EL (cell line): ENCODE data around the gene GPER1.

Experiments
- DNase-seq: peaks from one replicate; pipeline ENCODE4 v3.0.0-alpha.2; 2016

GPER1 gene

DNA sequence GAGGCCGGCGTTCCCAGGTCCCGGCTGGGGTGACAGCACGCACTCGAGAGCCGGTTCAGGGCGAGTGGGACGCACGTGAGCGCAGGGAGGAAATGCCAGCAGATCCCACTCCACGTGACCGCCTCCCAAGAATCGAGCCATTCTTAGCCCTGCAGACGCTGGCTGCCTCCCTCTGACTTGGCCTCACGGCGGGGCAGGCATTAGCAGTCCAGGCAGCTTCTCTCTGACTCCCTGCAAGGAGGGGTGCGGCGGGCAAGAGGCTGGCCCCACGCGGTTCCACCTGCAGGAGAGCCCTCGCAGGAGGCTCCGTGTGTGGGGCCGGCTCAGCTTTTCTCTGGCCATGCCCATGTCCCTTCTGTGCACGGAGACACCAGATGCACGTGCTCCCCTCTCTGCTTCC, 33.5 kb upstream of the GPER1 start:
- no peak for DNase-seq

DNA sequence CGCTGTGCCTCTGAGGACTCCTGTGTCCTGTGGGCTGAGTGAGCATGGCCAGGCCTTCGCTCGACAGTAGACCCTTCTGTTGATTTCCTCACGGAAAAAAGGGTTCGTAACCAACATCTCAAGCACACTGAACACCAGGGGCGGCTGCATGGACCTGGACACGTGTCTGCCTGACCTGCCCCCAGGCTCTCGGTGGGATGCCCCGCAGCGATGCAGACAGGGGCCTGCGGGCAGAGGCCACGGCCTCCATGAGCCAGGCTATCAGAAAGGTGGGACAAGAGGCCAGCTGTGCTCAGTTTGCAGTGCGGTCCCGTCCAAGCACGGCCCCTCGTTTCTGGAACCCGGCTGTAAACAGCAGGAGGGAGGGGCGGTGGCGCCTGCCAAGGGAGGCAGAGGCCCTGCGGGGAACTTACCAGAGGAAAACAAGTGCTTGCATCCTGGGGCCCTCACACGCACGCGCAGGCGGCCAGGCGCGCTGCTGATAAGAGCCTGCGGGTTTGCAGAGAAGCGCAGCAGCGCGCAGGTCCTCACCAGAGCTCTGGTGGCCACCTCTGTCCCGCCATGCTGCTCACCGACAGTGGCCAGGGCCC, 33.0 kb upstream of the GPER1 start:
- DNase-seq: no peak

DNA sequence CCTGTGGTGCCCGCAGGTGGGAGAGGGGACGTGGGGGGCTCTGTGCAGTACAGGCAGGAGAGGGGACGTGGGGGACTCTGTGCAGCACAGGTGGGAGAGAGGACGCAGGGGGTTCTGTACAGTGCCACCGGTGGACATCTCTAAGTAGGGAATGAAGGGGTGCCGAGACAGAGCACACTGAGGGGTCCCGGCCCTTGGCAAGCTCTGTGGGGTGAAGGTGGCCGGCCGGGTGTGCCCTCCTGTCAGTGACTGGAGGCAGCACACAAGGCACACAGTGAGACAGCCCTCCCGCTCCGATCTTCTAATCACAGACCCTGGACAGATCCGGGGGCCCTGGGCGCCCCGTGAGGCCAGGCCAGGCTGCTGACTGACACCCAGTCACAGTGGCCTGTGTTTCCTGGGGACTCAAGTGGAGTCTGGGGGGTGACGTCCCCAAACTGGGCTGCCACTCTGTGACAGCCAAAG, 32.4 kb upstream of the GPER1 start:
- no peak for DNase-seq

DNA sequence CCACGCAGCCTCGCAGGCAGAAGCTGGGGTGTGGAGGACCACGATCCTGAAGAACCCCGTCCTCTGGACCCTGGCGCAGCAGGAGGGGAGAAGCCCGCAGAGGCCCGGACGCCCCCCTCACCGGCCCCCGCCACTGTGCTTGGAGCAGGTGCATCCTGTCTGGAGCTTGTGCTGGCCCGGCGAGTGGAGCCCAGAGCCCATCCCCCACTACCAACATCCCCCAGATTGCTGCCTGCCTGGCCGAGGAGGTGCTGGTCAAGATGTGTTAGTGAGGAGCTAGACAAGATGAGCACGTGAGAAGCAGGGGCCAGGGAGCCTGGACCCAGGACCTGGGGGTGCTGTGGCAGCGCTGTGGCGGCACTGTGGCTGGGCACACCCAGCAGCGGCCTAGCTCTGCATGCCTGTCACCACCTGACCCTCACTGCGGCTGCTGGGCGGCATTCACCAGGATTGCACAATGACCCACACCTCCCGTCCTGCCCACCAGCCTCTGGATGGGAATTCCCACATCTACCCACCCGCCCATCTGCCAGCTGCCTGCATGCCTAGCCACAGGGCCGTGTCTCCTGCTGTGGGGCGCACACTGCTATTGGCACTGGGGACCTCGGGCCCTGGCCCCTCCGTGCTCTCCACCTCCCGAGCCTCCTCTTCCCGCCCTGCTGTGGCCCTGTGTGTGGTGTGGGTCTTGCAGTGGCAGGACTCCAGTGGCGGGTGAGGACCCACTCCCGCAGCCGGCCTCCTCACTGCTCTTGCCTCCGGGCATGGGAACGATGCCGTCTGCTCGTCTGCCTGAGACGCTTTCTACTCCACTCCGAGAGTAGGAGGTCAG, 31.7 kb upstream of the GPER1 start:
- no peak for DNase-seq

DNA sequence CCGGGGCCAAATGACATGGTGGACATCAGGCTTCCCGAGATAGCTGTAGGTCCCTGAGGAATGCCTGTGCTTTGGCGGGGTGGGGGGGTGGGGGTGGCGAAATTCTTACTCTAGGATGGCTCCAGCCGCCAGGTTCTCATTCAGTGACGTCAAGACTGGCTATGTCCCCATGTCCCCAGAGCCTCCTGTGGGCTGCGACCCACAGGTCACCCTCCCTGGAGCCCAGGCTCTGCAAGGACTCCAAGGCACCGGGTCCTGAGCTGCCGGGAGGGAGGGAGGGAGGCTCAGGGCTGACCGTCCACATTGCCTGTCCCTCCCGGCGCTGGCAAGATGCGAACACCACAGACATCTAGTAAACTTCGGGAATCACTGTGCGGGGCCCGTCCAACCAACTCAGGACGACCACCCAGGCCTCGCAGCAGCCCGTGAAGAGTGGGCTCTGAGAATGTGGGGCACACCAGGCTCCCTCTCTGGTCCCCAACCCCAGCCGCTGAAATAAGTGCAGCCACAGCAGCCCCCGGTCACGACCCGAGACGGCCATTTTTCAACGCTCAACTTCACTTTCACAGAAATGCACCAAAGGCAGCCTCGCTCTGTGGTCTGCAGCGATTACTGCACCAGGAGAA, 31.0 kb upstream of the GPER1 start:
- no peak for DNase-seq

DNA sequence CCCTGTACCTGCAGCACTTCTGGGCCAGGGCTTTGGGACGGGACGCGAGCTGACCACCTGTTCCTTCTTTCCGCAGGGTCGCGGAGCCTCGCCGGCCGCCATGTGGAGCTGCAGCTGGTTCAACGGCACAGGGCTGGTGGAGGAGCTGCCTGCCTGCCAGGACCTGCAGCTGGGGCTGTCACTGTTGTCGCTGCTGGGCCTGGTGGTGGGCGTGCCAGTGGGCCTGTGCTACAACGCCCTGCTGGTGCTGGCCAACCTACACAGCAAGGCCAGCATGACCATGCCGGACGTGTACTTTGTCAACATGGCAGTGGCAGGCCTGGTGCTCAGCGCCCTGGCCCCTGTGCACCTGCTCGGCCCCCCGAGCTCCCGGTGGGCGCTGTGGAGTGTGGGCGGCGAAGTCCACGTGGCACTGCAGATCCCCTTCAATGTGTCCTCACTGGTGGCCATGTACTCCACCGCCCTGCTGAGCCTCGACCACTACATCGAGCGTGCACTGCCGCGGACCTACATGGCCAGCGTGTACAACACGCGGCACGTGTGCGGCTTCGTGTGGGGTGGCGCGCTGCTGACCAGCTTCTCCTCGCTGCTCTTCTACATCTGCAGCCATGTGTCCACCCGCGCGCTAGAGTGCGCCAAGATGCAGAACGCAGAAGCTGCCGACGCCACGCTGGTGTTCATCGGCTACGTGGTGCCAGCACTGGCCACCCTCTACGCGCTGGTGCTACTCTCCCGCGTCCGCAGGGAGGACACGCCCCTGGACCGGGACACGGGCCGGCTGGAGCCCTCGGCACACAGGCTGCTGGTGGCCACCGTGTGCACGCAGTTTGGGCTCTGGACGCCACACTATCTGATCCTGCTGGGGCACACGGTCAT, 30.3 kb upstream of the GPER1 start:
- DNase-seq: no peak

DNA sequence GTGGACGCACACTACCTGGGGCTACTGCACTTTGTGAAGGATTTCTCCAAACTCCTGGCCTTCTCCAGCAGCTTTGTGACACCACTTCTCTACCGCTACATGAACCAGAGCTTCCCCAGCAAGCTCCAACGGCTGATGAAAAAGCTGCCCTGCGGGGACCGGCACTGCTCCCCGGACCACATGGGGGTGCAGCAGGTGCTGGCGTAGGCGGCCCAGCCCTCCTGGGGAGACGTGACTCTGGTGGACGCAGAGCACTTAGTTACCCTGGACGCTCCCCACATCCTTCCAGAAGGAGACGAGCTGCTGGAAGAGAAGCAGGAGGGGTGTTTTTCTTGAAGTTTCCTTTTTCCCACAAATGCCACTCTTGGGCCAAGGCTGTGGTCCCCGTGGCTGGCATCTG, 29.6 kb upstream of the GPER1 start:
- DNase-seq: no peak

DNA sequence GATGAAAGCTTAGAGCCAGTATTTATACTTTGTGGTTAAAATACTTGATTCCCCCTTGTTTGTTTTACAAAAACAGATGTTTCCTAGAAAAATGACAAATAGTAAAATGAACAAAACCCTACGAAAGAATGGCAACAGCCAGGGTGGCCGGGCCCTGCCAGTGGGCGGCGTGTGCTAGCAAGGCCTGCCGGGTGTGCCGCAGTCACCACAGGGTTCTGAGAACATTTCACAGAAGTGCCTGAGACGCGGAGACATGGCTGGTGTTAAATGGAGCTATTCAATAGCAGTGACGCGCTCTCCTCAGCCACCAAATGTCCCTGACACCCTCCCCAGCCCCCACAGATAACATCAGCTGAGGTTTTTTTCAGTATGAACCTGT, 29.1 kb upstream of the GPER1 start:
- DNase-seq: no peak

DNA sequence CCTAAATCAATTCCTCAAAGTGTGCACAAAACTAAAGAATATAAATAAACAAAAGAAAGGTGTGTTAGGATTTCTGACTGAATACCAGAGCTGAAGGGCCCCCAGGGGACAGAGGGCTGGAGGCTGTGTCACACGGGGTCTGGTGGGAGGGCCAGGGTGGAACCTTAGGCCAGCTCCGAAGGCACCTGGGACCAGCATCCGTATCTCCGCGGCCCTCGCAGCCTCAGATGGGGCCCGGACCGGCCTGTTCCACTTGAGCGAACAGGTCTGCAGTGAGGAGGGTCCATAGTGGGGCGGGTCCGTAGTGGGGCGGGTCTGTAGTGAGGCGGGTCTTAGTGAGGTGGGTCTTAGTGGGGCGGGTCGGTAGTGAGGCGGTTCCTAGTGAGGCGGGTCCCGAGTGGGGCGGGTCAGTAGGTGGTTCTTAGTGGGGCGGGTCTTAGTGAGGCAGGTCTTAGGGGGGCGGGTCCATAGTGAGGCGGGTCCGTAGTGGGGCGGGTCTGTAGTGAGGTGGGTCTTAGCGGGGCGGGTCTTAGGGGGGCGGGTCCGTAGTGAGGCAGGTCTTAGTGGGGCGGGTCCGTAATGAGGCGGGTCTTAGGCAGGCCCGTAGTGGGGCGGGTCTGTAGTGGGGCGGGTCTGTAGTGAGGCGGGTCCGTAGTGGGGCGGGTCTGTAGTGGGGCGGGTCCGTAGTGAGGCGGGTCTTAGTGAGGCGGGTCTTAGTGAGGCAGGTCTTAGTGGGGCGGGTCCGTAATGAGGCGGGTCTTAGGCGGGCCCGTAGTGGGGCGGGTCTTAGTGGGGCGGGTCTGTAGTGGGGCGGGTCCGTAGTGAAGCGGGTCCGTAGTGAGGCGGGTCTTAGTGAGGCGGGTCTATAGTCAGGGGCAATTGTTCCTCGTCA, 28.5 kb upstream of the GPER1 start:
- DNase-seq: peak; percentile 26

DNA sequence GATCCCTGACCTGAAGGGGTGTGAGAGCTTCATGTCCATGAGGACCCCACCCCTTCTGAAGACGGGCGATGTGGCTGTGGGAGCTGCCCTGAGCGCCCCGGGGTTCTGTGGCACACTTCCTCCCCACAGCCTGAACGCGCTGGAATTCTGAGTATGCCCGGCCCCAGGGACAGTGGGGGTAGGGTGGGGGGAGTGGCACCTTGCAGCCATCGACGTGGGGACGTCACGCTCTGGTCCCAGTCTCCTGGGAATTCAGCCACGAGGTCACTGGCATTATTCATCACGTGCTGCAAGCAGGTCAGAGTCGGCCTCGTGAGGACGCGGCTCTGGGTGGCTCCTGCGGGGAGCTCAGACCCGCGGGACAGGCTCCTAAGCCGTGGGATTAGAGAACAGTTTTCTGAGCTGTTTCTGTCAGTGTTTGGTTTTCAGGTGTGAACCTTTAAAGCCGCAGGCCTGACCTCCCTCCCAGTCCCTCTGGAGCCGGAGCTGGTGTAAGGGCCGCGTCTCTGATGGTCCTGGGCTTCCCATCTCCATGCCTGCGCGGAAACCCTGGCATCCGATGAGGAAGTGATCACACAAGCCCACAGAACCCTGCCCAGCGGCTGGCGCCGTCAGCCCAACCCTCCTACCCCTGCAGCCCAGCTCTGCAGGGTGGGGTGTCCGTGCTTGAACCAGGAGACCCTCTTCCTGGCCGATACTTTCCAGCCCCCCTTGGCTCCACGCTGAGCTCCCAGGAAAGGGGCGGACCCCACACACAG, 27.4 kb upstream of the GPER1 start:
- peak; percentile 6 for DNase-seq

DNA sequence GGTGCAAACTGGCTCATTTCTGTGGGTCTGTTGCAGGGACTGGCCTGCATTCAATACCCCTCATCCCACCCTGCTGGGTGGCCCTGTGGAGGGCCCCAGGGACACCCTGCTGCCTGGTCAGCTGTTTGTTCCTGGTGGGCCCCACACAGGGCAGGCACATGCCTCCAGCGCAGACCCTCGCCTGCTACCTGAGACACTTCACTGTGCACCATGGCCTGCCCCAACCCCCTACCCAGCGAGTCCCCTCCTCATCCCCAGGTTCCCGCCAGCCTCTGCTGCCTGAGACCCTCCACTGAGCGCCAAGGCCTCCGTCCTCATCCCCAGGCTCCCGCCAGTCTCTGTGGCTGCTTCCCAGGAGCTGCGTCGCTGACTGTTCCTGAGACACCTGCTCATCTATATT, 26.7 kb upstream of the GPER1 start:
- no peak for DNase-seq

DNA sequence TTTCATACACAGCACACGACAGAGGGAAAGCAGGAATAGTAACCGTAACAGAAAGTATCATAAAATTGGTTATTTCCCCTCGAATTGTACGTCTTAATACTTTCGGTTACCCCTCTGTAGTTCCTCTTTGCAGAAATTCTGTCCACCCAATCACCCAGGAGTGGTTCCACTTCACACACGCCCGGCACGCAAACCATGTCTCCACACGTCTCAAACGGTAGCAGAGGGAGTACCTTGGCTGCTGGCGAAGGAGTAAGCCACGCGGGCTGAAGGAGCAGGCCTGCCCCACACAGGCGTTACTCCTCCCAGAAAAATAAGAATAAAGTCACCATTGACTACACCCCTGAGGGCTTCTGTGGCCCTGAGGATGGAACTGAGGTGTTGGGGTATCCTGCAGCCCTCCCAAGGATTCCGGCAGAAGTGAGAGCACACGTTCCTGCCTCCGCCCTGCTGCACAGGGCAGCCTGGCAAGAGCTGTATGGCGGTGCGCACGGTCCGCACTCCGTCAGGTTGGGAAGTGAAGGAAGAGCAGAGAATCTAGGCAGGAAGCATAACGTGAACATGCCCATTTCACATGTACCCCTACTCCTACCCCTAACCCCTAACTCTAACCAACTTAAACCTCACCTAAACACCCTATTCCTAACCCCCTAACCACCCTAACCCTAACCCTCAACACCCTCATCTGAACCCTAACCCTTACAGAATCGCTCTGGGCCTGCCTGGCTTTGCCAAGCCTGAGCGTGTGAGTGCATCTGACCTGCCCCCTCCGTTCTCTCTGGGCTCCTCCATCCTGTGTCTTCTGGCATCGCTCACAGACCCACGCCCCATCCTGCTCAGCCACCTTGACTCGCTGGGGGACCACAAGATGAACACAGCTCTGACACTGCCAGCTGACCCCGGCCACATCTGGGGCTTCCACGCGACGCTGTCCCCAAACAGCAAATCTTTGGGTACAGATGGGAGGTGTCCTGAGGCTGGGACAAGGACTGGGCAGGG, 25.3 kb upstream of the GPER1 start:
- DNase-seq: no peak

DNA sequence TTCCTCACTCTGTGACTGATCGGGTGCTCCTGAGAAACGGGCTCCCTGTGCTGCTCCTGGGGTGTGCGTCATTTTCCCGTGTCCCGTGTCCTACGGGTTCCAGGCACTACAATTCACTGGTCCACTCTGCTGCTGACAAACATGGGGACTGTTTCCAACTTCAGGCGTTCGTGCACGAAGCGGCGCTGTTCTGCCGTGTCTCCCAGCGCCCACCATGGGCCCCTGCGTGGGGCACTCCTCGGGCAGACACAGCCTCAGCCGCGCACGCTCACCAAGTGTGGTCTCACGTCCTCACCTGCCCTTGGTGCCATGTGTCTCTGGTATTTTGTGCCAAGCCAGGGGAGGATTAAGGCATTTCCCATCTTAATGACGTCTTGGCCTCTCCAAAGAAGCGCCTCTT, 24.6 kb upstream of the GPER1 start:
- no peak for DNase-seq

DNA sequence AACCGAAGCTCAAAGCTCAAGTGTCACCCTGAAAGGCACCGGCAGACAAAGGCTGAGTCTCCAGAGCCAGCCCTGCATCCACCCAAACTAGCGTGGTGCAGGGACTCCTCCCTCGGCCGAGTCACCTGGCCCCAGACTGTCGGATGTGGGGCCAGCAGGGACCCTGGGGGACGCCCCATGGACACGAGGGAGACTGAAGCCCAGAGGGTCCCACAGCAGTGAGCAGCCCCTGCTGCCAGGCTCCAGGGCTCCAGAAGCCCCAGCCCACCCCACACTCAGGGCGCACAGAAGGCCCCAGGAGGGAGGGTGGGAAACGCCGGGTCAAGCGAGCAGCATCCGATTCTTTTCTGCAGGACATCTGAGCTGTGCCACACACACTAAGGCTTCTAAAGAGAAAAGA, 23.3 kb upstream of the GPER1 start:
- DNase-seq: no peak

DNA sequence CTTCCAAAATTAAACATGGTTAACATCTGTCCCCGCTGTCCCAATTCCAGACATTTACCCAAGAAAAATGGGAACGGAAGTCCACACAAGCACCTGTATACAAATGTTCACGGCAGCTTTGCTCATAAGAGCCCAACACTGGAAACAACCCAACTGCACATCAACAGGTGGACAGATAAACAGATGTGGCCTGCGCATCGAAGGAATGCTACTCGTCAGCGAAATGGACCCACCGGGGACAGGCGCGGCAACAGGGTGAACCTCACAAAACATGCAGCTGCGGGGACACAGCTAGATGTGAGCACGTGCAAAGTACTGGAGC, 22.7 kb upstream of the GPER1 start:
- DNase-seq: no peak

DNA sequence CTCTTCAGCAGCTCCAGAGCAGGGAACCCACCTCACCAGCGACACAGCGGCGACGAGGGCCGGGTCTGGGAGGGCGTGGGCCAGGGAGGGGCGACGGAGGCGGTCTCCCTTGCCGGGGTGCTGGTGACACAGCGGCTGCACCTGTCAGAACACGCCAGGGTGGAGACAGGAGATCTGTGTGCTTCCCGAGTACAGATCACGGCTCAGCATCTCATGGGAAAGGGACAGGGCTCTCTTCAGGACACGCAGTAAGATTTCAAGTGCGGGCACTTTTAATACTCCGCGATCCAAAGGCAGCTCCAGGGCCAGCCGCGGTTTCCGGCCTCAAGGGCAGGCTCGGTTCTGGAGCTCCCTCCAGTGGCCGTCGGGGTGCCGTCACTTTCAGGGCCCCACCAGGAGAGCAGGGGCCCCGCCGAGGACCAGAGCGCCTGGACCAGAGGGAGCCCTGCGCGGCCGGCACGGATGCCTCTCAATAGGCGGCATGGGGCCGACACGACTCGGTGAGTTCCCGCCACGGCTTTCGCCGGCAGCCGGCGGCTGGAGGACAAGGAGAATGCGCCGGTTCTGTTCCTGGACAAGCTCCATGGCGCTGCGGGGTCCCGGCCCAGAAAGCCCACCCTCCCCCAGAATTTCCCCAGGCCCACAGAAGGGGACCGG, 22.2 kb upstream of the GPER1 start:
- DNase-seq: peak; percentile 75

DNA sequence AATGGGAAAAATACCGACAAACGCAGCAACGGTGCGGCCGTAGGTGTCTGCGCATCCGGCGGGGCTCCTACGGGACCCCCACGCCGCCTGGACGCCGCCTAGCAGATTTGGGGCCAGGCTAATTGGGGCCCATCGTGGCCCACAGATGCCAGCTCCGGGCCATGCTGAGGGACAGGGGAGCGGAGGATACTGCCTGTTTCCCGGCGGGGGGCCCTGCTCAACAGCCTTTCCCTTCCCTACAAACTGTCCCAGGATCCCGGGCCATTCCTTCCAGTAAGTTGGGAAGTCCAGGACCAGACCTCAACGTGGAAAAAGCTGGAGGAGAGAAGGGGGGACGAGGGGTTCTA, 21.7 kb upstream of the GPER1 start:
- no peak for DNase-seq

DNA sequence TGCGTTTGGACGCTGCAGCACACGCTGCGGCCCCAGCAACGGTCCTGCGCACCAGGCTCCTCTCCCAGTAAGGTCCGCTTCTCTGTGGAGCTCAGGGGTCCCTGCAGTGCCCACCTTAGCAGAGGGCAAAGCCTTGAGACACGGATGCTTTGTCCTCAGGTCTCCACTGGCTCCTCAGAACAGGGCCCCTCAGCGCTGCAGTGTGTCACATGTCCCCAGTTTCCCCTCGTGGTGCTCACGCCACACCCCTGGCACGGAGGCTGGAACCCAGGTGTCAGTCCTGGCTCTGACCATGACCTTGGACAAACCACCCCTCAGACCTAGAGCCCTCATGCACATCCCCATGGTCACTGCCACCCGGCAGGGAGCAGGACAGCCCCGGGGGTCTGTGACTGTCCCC, 19.9 kb upstream of the GPER1 start:
- no peak for DNase-seq

DNA sequence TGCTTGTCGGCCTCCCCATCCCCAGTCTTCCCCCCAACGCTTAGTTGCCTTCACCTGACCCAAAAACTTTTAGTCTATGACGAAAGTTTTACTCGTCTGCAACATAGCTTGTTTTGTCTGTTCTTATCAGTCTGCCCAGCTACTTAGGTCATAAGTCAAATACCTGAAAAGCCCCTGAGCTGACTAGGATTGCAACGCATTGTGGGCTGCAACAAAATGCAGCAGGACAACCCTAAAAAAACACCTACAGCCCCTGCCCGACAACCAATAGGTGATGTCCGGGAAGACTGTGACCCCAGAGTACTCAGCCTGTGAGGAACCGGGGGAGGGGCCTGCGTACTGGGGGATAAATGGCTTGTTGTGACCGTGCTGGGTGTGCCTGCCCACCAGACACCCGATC, 19.3 kb upstream of the GPER1 start:
- no peak for DNase-seq

DNA sequence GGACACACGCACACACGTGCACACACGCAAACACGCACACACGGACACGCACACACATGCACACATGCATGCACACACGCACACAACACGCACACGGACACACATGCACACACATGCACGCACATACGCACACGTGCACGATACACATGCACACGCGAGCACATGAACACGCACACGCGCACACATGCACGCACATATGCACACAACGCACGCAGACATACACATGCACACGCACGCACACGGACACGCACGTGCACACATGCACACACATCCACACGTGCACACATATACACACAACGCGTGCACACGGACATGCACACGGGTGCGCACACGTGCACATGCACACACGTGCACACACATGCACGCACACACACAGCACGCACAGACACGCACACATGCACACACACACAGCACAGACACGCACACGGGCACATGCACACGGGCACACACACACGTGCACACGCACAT, 17.3 kb upstream of the GPER1 start:
- DNase-seq: no peak
